Osteocyte (in vitro differentiated cells): ENCODE measurements around the gene DYNC2I2. TPM values are rescaled to one million over a fixed set of nuclear protein-coding genes. Genes with fewer than 3 reads are reported as not detected.
A peak's percentile ranks its signal among the peaks of the same experiment; 100 is the strongest.

Experiments used
- DNase-seq: peaks from one replicate; pipeline ENCODE4 v3.0.0; 2021; ENCODE audit warnings: mixed read lengths; ENCODE audit not compliant: unreplicated experiment; ENCODE audit errors: extremely low spot score
- H3K27ac Mint-ChIP-seq: one replicate; pipeline ENCODE4 v1.8.0; 2021; ENCODE audit warnings: mild to moderate bottlenecking, mixed read lengths; ENCODE audit not compliant: unreplicated experiment
- H3K27me3 Mint-ChIP-seq: one replicate; pipeline ENCODE4 v1.8.0; 2021; ENCODE audit warnings: mixed read lengths; ENCODE audit not compliant: unreplicated experiment
- H3K36me3 Mint-ChIP-seq: one replicate; pipeline ENCODE4 v1.8.0; 2021; ENCODE audit warnings: mixed read lengths; ENCODE audit not compliant: unreplicated experiment
- H3K4me1 Mint-ChIP-seq: one replicate; pipeline ENCODE4 v1.8.0; 2021; ENCODE audit warnings: mixed read lengths; ENCODE audit not compliant: unreplicated experiment
- H3K4me3 Mint-ChIP-seq: one replicate; pipeline ENCODE4 v1.8.0; 2021; ENCODE audit warnings: mild to moderate bottlenecking, moderate library complexity, mixed read lengths; ENCODE audit not compliant: unreplicated experiment
- H3K9me3 Mint-ChIP-seq: one replicate; pipeline ENCODE4 v1.8.0; 2021; ENCODE audit warnings: mixed read lengths; ENCODE audit not compliant: unreplicated experiment
- total RNA-seq: library from RNA; stranded (reverse); gene quantifications from 2 replicates; pipeline ENCODE4 v1.2.1, GENCODE V29; 2021
- TF ChIP-seq, protein P1 (sequence below): fragments of 200-600 bp; sonication (generic); IDR thresholded peaks from 2 replicates; pipeline ENCODE4 v1.5.0; 2021; ENCODE audit warnings: antibody characterized with exemption, mild to moderate bottlenecking, moderate library complexity

Gene DYNC2I2
- total RNA-seq, 1 donor from 2014 or later: 62.5 TPM

- no peak for DNase-seq
- H3K27ac Mint-ChIP-seq: peak overlapping the region; percentile 70
- peaks cover 36% of the 10 kb centered on the region for H3K4me1 Mint-ChIP-seq
- TF ChIP-seq, protein P1, sequence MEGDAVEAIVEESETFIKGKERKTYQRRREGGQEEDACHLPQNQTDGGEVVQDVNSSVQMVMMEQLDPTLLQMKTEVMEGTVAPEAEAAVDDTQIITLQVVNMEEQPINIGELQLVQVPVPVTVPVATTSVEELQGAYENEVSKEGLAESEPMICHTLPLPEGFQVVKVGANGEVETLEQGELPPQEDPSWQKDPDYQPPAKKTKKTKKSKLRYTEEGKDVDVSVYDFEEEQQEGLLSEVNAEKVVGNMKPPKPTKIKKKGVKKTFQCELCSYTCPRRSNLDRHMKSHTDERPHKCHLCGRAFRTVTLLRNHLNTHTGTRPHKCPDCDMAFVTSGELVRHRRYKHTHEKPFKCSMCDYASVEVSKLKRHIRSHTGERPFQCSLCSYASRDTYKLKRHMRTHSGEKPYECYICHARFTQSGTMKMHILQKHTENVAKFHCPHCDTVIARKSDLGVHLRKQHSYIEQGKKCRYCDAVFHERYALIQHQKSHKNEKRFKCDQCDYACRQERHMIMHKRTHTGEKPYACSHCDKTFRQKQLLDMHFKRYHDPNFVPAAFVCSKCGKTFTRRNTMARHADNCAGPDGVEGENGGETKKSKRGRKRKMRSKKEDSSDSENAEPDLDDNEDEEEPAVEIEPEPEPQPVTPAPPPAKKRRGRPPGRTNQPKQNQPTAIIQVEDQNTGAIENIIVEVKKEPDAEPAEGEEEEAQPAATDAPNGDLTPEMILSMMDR: no peak
- H3K9me3 Mint-ChIP-seq: no peaks in the 10 kb centered on the region
- no peak overlapping the region for H3K4me3 Mint-ChIP-seq
- peaks cover 41% of the 10 kb centered on the region for H3K36me3 Mint-ChIP-seq
- no peaks in the 10 kb centered on the region for H3K27me3 Mint-ChIP-seq
These were observed 24.6 kb downstream of the DYNC2I2 start for GRCh38 chr9:128632066-128632465.

DNA sequence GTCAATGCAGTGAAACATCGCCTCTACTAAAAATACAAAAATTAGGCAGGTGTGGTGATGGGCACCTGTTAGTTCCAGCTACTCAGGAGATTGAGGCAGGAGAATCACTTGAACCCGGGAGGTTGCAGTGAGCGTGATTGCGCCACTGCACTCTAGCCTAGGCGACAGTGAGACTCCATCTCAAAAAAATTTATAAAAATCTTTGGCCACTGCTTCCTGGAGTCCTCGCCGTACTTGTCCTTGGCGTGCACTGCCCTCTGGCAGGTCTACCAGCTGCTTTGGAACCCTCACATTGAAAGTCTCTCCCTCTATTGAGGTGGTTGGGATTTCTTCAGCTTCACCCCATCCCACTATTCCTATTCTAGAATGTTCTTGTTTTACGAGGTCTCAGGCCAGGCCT lies 25.0 kb downstream of the DYNC2I2 start:
- Mint-ChIP-seq H3K27me3 (no peaks in the 10 kb centered on the region), H3K4me1 (peaks cover 32% of the 10 kb centered on the region), H3K9me3 (no peaks in the 10 kb centered on the region), H3K27ac (peak overlapping the region; percentile 70), H3K4me3 (no peak overlapping the region), H3K36me3 (peaks cover 46% of the 10 kb centered on the region)
- TF ChIP-seq, protein P1: no peak
- no peak for DNase-seq

GRCh38 chr9:128629852-128630545 lies 26.6 kb downstream of the DYNC2I2 start:
- TF ChIP-seq, protein P1: no peak
- Mint-ChIP-seq H3K9me3 (no peaks in the 10 kb centered on the region), H3K4me1 (peaks cover 16% of the 10 kb centered on the region), H3K27me3 (no peaks in the 10 kb centered on the region), H3K27ac (peak overlapping the region; percentile 38), H3K4me3 (no peak overlapping the region), H3K36me3 (peaks cover 58% of the 10 kb centered on the region)
- no peak for DNase-seq

DNA sequence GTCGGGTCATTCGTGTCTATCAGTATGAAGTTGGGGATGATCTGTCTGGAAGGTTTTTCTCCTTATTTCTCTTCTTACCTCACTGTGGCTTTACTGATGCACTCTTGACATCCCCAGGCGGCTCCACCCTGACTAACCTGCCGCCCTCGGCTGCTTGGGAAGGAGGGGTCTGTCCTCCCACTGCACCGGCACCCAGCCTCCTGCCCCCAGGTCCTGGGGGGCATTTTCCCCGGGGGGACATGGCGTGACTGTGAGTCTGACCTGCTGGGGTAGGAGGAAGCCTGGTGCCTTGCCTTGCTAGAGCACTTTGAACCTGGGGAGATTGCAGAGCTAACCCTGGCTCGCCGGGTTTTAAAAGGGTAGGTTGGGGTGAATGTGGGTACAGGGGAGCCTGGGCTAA lies 27.5 kb downstream of the DYNC2I2 start:
- no peak for DNase-seq
- Mint-ChIP-seq H3K4me1 (peaks cover 7% of the 10 kb centered on the region), H3K27ac (peak overlapping the region; percentile 65), H3K9me3 (no peaks in the 10 kb centered on the region), H3K27me3 (no peaks in the 10 kb centered on the region), H3K4me3 (no peak overlapping the region), H3K36me3 (peaks cover 67% of the 10 kb centered on the region)
- TF ChIP-seq, protein P1: no peak

DNA sequence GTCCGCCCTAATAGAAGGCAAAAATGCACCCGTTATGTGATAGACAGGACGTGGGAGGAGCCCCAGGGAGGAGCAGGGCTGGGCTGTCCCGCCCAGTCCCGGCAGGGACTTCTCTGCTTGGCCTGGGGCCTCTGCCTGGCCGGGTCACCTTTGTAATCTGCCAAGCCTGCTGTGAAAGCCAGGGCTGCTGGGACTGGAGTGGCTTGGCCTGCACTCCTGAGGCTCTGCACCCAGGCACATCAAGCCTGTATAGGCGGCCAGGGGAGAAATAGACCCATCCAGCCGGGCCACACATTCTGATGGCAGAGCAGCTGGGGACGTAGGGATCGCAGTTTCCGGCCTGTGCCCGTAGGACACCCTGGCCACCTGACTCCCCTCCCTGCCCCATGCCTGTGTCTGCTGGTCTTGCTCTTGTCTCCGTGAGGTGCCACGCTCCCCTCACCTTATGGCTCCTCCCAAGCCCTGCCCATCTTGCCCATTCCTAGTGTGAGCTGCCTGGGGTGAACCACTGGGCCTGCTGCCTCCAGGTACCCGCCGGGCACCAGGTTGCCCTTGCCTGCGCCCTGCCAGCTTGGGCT lies 28.1 kb downstream of the DYNC2I2 start:
- Mint-ChIP-seq H3K4me1 (peaks cover 2% of the 10 kb centered on the region), H3K9me3 (no peaks in the 10 kb centered on the region), H3K27ac (peak overlapping the region; percentile 65), H3K27me3 (no peaks in the 10 kb centered on the region), H3K36me3 (peaks cover 63% of the 10 kb centered on the region), H3K4me3 (no peak overlapping the region)
- DNase-seq: no peak
- TF ChIP-seq, protein P1: no peak
